Rectal smooth muscle tissue (tissue), 1 donor: ENCODE measurements around the gene FXYD7.

Experiments used
- H3K27ac ChIP-seq: one replicate; pipeline ENCODE4 v1.7.0; 2013; ENCODE audit warnings: low read depth, low read length, inconsistent platforms
- H3K27me3 ChIP-seq: one replicate; pipeline ENCODE4 v1.7.0; 2013; ENCODE audit warnings: low read length; ENCODE audit not compliant: control insufficient read depth, insufficient read depth
- H3K36me3 ChIP-seq: one replicate; pipeline ENCODE4 v1.7.0; 2013; ENCODE audit warnings: low read length; ENCODE audit not compliant: control insufficient read depth, insufficient read depth
- H3K4me1 ChIP-seq: one replicate; pipeline ENCODE4 v1.7.0; 2013; ENCODE audit warnings: low read length; ENCODE audit not compliant: control insufficient read depth, insufficient read depth
- H3K4me3 ChIP-seq: one replicate; pipeline ENCODE4 v1.7.0; 2013; ENCODE audit warnings: low read length
- H3K9ac ChIP-seq: one replicate; pipeline ENCODE4 v1.7.0; 2013; ENCODE audit warnings: low read length

The FXYD7 gene

DNA sequence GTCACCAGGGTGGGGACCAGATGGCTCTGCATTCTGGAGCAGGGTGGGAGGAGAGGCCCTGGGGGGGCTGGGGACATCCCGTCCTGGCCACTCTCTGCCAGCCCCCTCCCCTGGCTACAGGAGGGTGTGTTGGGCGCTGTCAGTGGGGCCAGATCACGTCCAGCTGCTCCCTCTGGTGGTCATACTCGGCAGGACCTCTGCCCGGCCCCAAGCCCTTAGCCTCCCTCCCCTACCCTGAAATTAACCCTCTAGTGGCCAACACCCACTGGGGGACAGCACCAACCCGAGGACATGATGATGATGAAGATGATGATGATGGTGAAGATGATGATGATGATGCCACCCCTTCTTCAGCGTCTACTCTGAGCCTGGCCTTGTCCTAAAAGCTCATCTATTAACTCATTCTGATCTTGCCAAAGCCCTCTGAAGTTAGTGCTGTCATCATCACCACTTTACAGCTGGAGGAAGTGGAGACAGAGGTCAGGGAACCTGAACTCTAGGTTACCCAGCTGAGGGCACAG lies 7.6 kb upstream of the FXYD7 start:
- peak overlapping the region; percentile 58 for H3K27ac ChIP-seq
- H3K4me3 ChIP-seq: peak overlapping the region; percentile 21
- no peaks in the 10 kb centered on the region for H3K27me3 ChIP-seq
- no peaks in the 10 kb centered on the region for H3K36me3 ChIP-seq
- H3K4me1 ChIP-seq: no peaks in the 10 kb centered on the region
- H3K9ac ChIP-seq: no peak overlapping the region

- H3K4me1 ChIP-seq: no peaks in the 10 kb centered on the region
- H3K36me3 ChIP-seq: no peaks in the 10 kb centered on the region
- H3K9ac ChIP-seq: no peak overlapping the region
- H3K4me3 ChIP-seq: no peak overlapping the region
- no peaks in the 10 kb centered on the region for H3K27me3 ChIP-seq
- H3K27ac ChIP-seq: no peak overlapping the region
Observed at GRCh38 chr19:35136231-35136630, 6.8 kb upstream of the FXYD7 start.

DNA sequence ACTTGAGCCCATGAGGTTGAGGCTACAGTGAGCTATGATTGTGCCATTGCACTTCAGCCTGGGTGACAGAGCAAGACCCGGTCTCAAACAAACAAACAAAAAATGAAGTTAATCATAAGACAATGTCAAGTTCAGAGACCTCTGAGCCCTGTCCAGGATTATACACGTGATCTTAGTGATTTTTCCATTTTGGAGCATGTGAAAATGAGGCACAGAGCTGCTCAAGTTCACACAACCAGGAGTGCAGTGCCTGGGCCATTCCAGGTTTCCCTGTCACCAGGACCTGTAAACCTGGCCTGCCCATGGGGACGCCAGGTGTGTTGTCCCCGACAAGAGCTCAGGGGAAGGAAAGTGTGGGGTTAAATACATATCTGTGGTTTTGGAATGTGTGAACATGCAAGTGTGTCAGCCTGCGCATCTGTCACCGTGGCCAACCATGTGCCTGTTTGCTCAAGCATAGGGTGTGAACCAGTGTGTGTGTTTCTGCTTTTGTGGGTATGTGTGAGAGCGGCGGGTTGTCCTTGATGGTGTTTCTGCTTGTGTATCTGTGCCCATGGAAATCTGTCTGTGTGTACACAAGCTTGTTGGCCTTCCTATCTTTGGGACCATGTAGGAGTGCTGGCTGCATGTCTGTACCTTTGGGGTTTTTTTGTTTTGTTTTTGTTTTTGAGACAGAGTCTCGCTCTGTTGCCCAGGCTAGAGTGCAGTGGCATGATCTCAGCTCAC lies 5.9 kb upstream of the FXYD7 start:
- Histone ChIP-seq H3K9ac (no peak overlapping the region), H3K27me3 (peaks cover 3% of the 10 kb centered on the region), H3K27ac (peak overlapping the region; percentile 26), H3K4me3 (no peak overlapping the region), H3K36me3 (no peaks in the 10 kb centered on the region), H3K4me1 (no peaks in the 10 kb centered on the region)

GRCh38 chr19:35138305-35138892 lies 4.7 kb upstream of the FXYD7 start, which contains the start of gene FXYD1:
Gene FXYD1, plus strand, starts transcription at chr19:35138824. Its CDS starts 1,256 bp downstream, at chr19:35140080.
- H3K4me1 ChIP-seq: no peaks in the 10 kb centered on the region
- no peaks in the 10 kb centered on the region for H3K36me3 ChIP-seq
- peak within 1 kb of the TSS; percentile 87 for H3K27ac ChIP-seq
- peak within 1 kb of the TSS; percentile 63 for H3K4me3 ChIP-seq
- H3K27me3 ChIP-seq: peaks cover 5% of the 10 kb centered on the region
- H3K9ac ChIP-seq: peak within 1 kb of the TSS; percentile 32

- peak overlapping the region; percentile 63 for H3K4me3 ChIP-seq
- H3K27me3 ChIP-seq: peaks cover 5% of the 10 kb centered on the region
- no peak overlapping the region for H3K9ac ChIP-seq
Observed at GRCh38 chr19:35140207-35140961, 2.7 kb upstream of the FXYD7 start.

GRCh38 chr19:35140962-35141836 lies 1.9 kb upstream of the FXYD7 start:
- H3K4me1 ChIP-seq: no peaks in the 10 kb centered on the region

More at GRCh38 chr19:35140207-35140961, 2.7 kb upstream of the FXYD7 start:
- no peaks in the 10 kb centered on the region for H3K4me1 ChIP-seq
- H3K36me3 ChIP-seq: no peaks in the 10 kb centered on the region
- peak overlapping the region; percentile 87 for H3K27ac ChIP-seq

GRCh38 chr19:35141837-35142605 lies 1.0 kb upstream of the FXYD7 start:
- no peaks in the 10 kb centered on the region for H3K4me1 ChIP-seq
- H3K4me3 ChIP-seq: peak overlapping the region; percentile 48
- H3K27ac ChIP-seq: no peak overlapping the region

More at GRCh38 chr19:35140962-35141836, 1.9 kb upstream of the FXYD7 start:
- H3K4me3 ChIP-seq: peak overlapping the region; percentile 63
- no peaks in the 10 kb centered on the region for H3K36me3 ChIP-seq
- H3K27ac ChIP-seq: peak overlapping the region; percentile 87
- peaks cover 5% of the 10 kb centered on the region for H3K27me3 ChIP-seq
- H3K9ac ChIP-seq: no peak overlapping the region

GRCh38 chr19:35142606-35143230 lies 337 bp upstream of the FXYD7 start:
- Histone ChIP-seq H3K9ac (no peak overlapping the region), H3K4me1 (no peaks in the 10 kb centered on the region)

More at GRCh38 chr19:35141837-35142605, 1.0 kb upstream of the FXYD7 start:
- H3K9ac ChIP-seq: no peak overlapping the region
- H3K36me3 ChIP-seq: no peaks in the 10 kb centered on the region
- H3K27me3 ChIP-seq: peaks cover 5% of the 10 kb centered on the region

GRCh38 chr19:35143818-35144217 lies 763 bp downstream of the FXYD7 start:
- no peak overlapping the region for H3K27ac ChIP-seq
- H3K36me3 ChIP-seq: no peaks in the 10 kb centered on the region
- no peaks in the 10 kb centered on the region for H3K4me1 ChIP-seq
- H3K27me3 ChIP-seq: peaks cover 5% of the 10 kb centered on the region
- no peak overlapping the region for H3K9ac ChIP-seq
- no peak overlapping the region for H3K4me3 ChIP-seq

More at GRCh38 chr19:35142606-35143230, 337 bp upstream of the FXYD7 start:
- no peak overlapping the region for H3K27ac ChIP-seq
- H3K4me3 ChIP-seq: peak overlapping the region; percentile 30
- H3K36me3 ChIP-seq: no peaks in the 10 kb centered on the region
- peaks cover 5% of the 10 kb centered on the region for H3K27me3 ChIP-seq

DNA sequence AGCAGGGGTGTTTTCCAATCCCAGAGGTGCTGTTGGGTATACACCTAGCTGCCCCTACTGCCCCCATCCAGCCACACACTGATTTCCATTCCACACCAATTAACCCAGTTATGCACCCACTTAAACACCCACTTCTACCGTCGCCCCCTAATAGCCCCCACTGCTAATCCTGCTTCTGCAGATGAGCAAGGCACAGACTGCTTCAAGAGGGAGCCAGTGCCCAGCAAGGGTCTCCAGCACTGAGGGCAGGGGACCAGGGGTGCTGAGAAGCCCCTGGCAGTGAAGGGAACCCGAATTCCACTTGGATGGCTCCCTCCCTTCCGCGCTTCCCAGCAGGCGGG lies 1.2 kb downstream of the FXYD7 start:
- no peak overlapping the region for H3K27ac ChIP-seq
- no peaks in the 10 kb centered on the region for H3K4me1 ChIP-seq

More for the DNA sequence above, 1.2 kb downstream of the FXYD7 start:
- peaks cover 5% of the 10 kb centered on the region for H3K27me3 ChIP-seq
- H3K4me3 ChIP-seq: no peak overlapping the region
- no peaks in the 10 kb centered on the region for H3K36me3 ChIP-seq
- no peak overlapping the region for H3K9ac ChIP-seq
